IMR-90 (cell line): ENCODE results near the gene ACAN. TPM values are rescaled to one million over a fixed set of nuclear protein-coding genes. Genes with fewer than 3 reads are reported as not detected.

Experiments used
- ATAC-seq: fragments of 200-7000 bp; cut with Tn5 transposase; 2 replicates; pipeline ENCODE4 v1.9.1; 2020; ENCODE audit warnings: low read depth, mild to moderate bottlenecking, moderate library complexity
- BruUV-seq: library from RNA; stranded (reverse); fragments of 400-500 nt; replicated peaks from 2 replicates; lab custom pipeline; 2021; lab: Mats Ljungman, UMichigan
- CTCF ChIA-PET: fragments of 300-600 bp; formaldehyde crosslinking; extraction: SDS; loops from one replicate; lab custom pipeline; 2021; ENCODE audit warnings: antibody characterized with exemption; lab: Yijun Ruan, JAX
- POLR2A ChIA-PET: fragments of 300-600 bp; sonication (Branson Sonifier 250); formaldehyde crosslinking; loops from one replicate; lab custom pipeline; 2022; ENCODE audit warnings: antibody characterized with exemption; ENCODE audit not compliant: unreplicated experiment; lab: Charles Lee
- DNase-seq: peaks from one replicate; pipeline ENCODE4 v3.0.0; 2013
- H2AFZ ChIP-seq: replicated peaks from 2 replicates; pipeline ENCODE3; 2013; ENCODE audit warnings: low read length, mild to moderate bottlenecking; ENCODE audit not compliant: poor library complexity
- H2AK5ac ChIP-seq: 2 replicates; pipeline ENCODE4 v1.6.1; 2013; ENCODE audit warnings: low read depth, low read length, inconsistent platforms
- H2AK9ac ChIP-seq: replicated peaks from 2 replicates; pipeline ENCODE3; 2013; ENCODE audit warnings: mild to moderate bottlenecking, low read depth, low read length, moderate library complexity; ENCODE audit not compliant: poor library complexity
- H2BK120ac ChIP-seq: 2 replicates; pipeline ENCODE4 v1.6.1; 2013; ENCODE audit warnings: low read depth, low read length, inconsistent platforms
- H2BK15ac ChIP-seq: 3 replicates; pipeline ENCODE4 v1.6.1; 2013; ENCODE audit warnings: low read depth, low read length, inconsistent platforms
- H2BK20ac ChIP-seq: 2 replicates; pipeline ENCODE4 v1.6.1; 2013; ENCODE audit warnings: low read depth, mild to moderate bottlenecking, inconsistent platforms, low read length, moderate library complexity
- H2BK5ac ChIP-seq: 2 replicates; pipeline ENCODE4 v1.6.1; 2013; ENCODE audit warnings: mild to moderate bottlenecking, low read depth, low read length, inconsistent platforms; ENCODE audit not compliant: poor library complexity, severe bottlenecking
- H3K14ac ChIP-seq: replicated peaks from 2 replicates; pipeline ENCODE4 v1.6.1; 2013; ENCODE audit warnings: low read depth, low read length, inconsistent platforms
- H3K18ac ChIP-seq: 2 replicates; pipeline ENCODE4 v1.6.1; 2013; ENCODE audit warnings: low read depth, low read length, control low read depth
- H3K23ac ChIP-seq: 2 replicates; pipeline ENCODE4 v1.6.1; 2013; ENCODE audit warnings: low read depth, low read length, inconsistent platforms
- H3K27ac ChIP-seq: 2 replicates; pipeline ENCODE4 v1.5.1; 2013; ENCODE audit warnings: mild to moderate bottlenecking, control low read depth, low read length; ENCODE audit not compliant: insufficient read depth
- H3K27me3 ChIP-seq: 2 replicates; pipeline ENCODE4 v1.6.1; 2013; ENCODE audit warnings: low read length; ENCODE audit not compliant: control insufficient read depth, insufficient read depth
- H3K36me3 ChIP-seq: 2 replicates; pipeline ENCODE4 v1.6.1; 2013; ENCODE audit warnings: low read length, mixed read lengths; ENCODE audit not compliant: control insufficient read depth, insufficient read depth
- H3K4ac ChIP-seq: 2 replicates; pipeline ENCODE4 v1.6.1; 2013; ENCODE audit warnings: low read depth, low read length, inconsistent platforms
- H3K4me1 ChIP-seq: 2 replicates; pipeline ENCODE4 v1.6.1; 2013; ENCODE audit warnings: low read length, mixed read lengths; ENCODE audit not compliant: control insufficient read depth, insufficient read depth
- H3K4me2 ChIP-seq: 2 replicates; pipeline ENCODE4 v1.6.1; 2013; ENCODE audit warnings: low read depth, mild to moderate bottlenecking, control low read depth, low read length, moderate library complexity
- H3K4me3 ChIP-seq: 2 replicates; pipeline ENCODE4 v1.5.1; 2013; ENCODE audit warnings: low read depth, mild to moderate bottlenecking, control low read depth, low read length, moderate library complexity; ENCODE audit not compliant: insufficient read depth
- H3K56ac ChIP-seq: 2 replicates; pipeline ENCODE4 v1.6.1; 2013; ENCODE audit warnings: low read length, inconsistent platforms; ENCODE audit not compliant: insufficient read depth; ENCODE audit errors: extremely low read depth
- H3K79me1 ChIP-seq, 2 experiments: 2 replicates each; pipeline ENCODE4 v1.6.1; 2013; ENCODE audit warnings: low read length in 2 of 2, inconsistent platforms in 1 of 2, low read depth in 1 of 2
- H3K9ac ChIP-seq: 2 replicates; pipeline ENCODE4 v1.6.1; 2013; ENCODE audit warnings: low read depth, low read length, control low read depth
- H3K9me1 ChIP-seq: 2 replicates; pipeline ENCODE4 v1.6.1; 2013; ENCODE audit warnings: low read length, inconsistent platforms; ENCODE audit not compliant: insufficient read depth
- H3K9me3 ChIP-seq: 2 replicates; pipeline ENCODE4 v1.6.1; 2013; ENCODE audit warnings: low read length; ENCODE audit not compliant: control insufficient read depth, insufficient read depth
- H4K20me1 ChIP-seq: 2 replicates; pipeline ENCODE4 v1.6.1; 2013; ENCODE audit warnings: low read length, inconsistent platforms; ENCODE audit not compliant: insufficient read depth
- H4K5ac ChIP-seq: 2 replicates; pipeline ENCODE4 v1.6.1; 2013; ENCODE audit warnings: mild to moderate bottlenecking, low read depth, low read length, control low read depth
- H4K8ac ChIP-seq, 2 experiments: 2 replicates each; pipeline ENCODE4 v1.6.1; 2013; ENCODE audit warnings: low read depth in 2 of 2, low read length in 2 of 2, control low read depth in 1 of 2, inconsistent platforms in 1 of 2
- H4K91ac ChIP-seq: 2 replicates; pipeline ENCODE4 v1.6.1; 2013; ENCODE audit warnings: low read depth, low read length, inconsistent platforms; ENCODE audit not compliant: insufficient read depth
- CHD1 ChIP-seq: IDR thresholded peaks from 2 replicates; pipeline ENCODE4 v1.6.1; 2012; ENCODE audit warnings: low read depth, low read length, improper control_type of control experiment
- WGBS, 2 experiments: methylation state at CpG; one replicate each; pipeline versions ENCODE4 v1.1.5 to v1.1.7; 2013; ENCODE audit warnings: missing lambda C conversion rate in 2 of 2; ENCODE audit not compliant: insufficient read length in 1 of 2; ENCODE audit errors: extremely low coverage in 2 of 2; 5-methylcytosine and 5-hydroxymethylcytosine counted together
- dilution Hi-C: fragments of 300-500 bp; cut with HindIII; formaldehyde crosslinking; loops from one replicate; pipeline ENCODE4 v1.14.3; 2018; ENCODE audit warnings: low sequenced_read_pairs; ENCODE audit not compliant: unreplicated experiment
- in situ Hi-C: fragments of 300-500 bp; cut with MboI; formaldehyde crosslinking; loops from 3 replicates; pipeline ENCODE4 v1.14.3; 2019; ENCODE audit warnings: low sequenced_read_pairs, inconsistent platforms, mixed read lengths
- intact Hi-C: fragments of 100-400 bp; cut with micrococcal nuclease; formaldehyde crosslinking; loops from 2 replicates; pipeline ENCODE4 v1.10.0; 2022
- polyA plus RNA-seq, 3 experiments: library from polyadenylated mRNA; depleted of rRNA; stranded (reverse); fragments of >200 nt; gene quantifications; 2 replicates each; pipeline ENCODE4 v1.2.3, GENCODE V29; 2012; ENCODE audit warnings: low replicate concordance in 1 of 3
- total RNA-seq: library from RNA; depleted of rRNA; stranded (reverse); fragments of >200 nt; gene quantifications from 2 replicates; pipeline ENCODE4 v1.2.3, GENCODE V29; 2012

ACAN gene
- total and polyA plus RNA-seq, 2 of the 4 experiments (the other 2 are of a cell fraction): 0.54 to 0.96 TPM

- Histone ChIP-seq H3K4me1 (peaks cover 5% of the 10 kb centered on the region; the same call in 1 of the 2 replicates), H3K79me1 (no peaks in the 10 kb centered on the region), H3K27ac (no peak overlapping the region), H3K36me3 (no peaks in the 10 kb centered on the region), H3K9me1 (no peaks in the 10 kb centered on the region), H3K18ac (no peak overlapping the region), H2BK5ac (no peak overlapping the region), H3K14ac (no peak overlapping the region), H3K4me3 (no peak overlapping the region), H4K91ac (no peak overlapping the region), H2AFZ (peak overlapping the region; percentile 16), H3K27me3 (peaks cover 4% of the 10 kb centered on the region; the same call in 1 of the 2 replicates), H2BK15ac (no peak overlapping the region), H3K9ac (no peak overlapping the region), H2AK9ac (peak overlapping the region; percentile 60), H3K56ac (no peak overlapping the region), H4K8ac (peak overlapping the region; percentile 12 to 23; a peak in 1 of 4 replicates), H3K23ac (no peak overlapping the region), H3K9me3 (no peaks in the 10 kb centered on the region), H3K4me2 (no peak overlapping the region), H4K5ac (no peak overlapping the region; the same call in 1 of the 2 replicates), H2BK20ac (no peak overlapping the region), H4K20me1 (no peaks in the 10 kb centered on the region), H3K4ac (0 out of 2 replicates have a peak overlapping the region, but pooled peaks have one; percentile 9), H2AK5ac (no peak overlapping the region), H2BK120ac (no peak overlapping the region; the same call in 1 of the 2 replicates)
- CTCF ChIA-PET: no interaction called here
- in situ Hi-C loops (loop anchor here (25.0 kb wide), 2 partner anchors 171 to 346 kb away; no protein-coding TSS in a partner anchor), intact Hi-C loops (no loop called here), dilution Hi-C loops (no loop called here)
- ATAC-seq (no peak), DNase-seq (no peak)
- no TSS peak for BruUV-seq
- POLR2A ChIA-PET: no interaction called here
- TF ChIP-seq CHD1: no peak
- 87% methylated on average over 9 of the region's 12 CpGs; no CpG with 5 or more reads in 1 of the 2 experiments for WGBS, 2 experiments
These were observed 29.8 kb downstream of the ACAN start for GRCh38 chr15:88832820-88833730.
